SU-DHL-6 (cell line): ENCODE results near the gene MEGF6.
"Not testable (repeated sequence)": the region's sequence is repeated elsewhere in the genome, so short reads cannot be mapped to it uniquely, and the experiment has no call there.

ENCODE experiments used
- CTCF ChIP-seq: fragments of 200-600 bp; sonication (generic); IDR thresholded peaks from one replicate; pipeline ENCODE4 v1.5.1; 2017; ENCODE audit warnings: antibody characterized with exemption, mild to moderate bottlenecking, low read length, moderate library complexity; ENCODE audit not compliant: insufficient read depth, poor library complexity, severe bottlenecking
- EZH2phosphoT487 ChIP-seq: fragments of 200-600 bp; sonication (generic), shearing (Covaris generic); conservative IDR thresholded peaks from 2 replicates; pipeline ENCODE4 v1.6.1; 2018; ENCODE audit warnings: mild to moderate bottlenecking, antibody characterized with exemption, low read length, moderate library complexity, mixed read lengths

- not testable (repeated sequence) for TF ChIP-seq CTCF, EZH2phosphoT487
These were observed 38.7 kb downstream of the MEGF6 start for GRCh38 chr1:3572638-3573037.
